Stomach (tissue), 9 donors: ENCODE measurements around the gene FOLR1. TPM values are rescaled to one million over a fixed set of nuclear protein-coding genes. Genes with fewer than 3 reads are reported as not detected.

Source experiments
- DNase-seq, 2 donors: peaks; one replicate each; pipeline versions ENCODE4 v3.0.0 to v3.0.0-alpha.2; 2013 to 2019
- H3K27ac ChIP-seq, 5 donors: fragments of 200-600 bp in 4 of 5; sonication (generic) in 4 of 5; one replicate each; pipeline ENCODE4 v1.5.1; 2013 to 2019; ENCODE audit warnings: mild to moderate bottlenecking in 1 of 5, moderate library complexity in 1 of 5
- H3K27me3 ChIP-seq, 3 donors: fragments of 200-600 bp; sonication (generic); one replicate each; pipeline ENCODE4 v1.5.1; 2017 to 2019; ENCODE audit warnings: mixed run types in 1 of 3
- H3K36me3 ChIP-seq, 4 donors: fragments of 200-600 bp; sonication (generic); 1 replicate in 3 of 4; 2 replicates in 1 of 4; pipeline ENCODE4 v1.5.1; 2016 to 2019
- H3K4me1 ChIP-seq, 4 donors: fragments of 200-600 bp; sonication (generic); one replicate each; pipeline ENCODE4 v1.5.1; 2016 to 2019
- H3K4me3 ChIP-seq, 4 donors: fragments of 200-600 bp; sonication (generic) in 3 of 4; one replicate each; pipeline ENCODE4 v1.5.1; 2016 to 2019; ENCODE audit warnings: mild to moderate bottlenecking in 1 of 4
- H3K9me3 ChIP-seq, 4 donors: fragments of 200-600 bp; sonication (generic); one replicate each; pipeline ENCODE4 v1.5.1; 2016 to 2019
- CTCF ChIP-seq, 7 experiments: fragments of 450-650 bp in 4 of 7; fragments of 200-600 bp in 3 of 7; sonication (generic) in 3 of 7; IDR thresholded peaks; one replicate each; pipeline ENCODE4 v1.5.1; 2016 to 2019; ENCODE audit warnings: antibody characterized with exemption in 7 of 7, control low read depth in 2 of 7, mild to moderate bottlenecking in 1 of 7
- EP300 ChIP-seq: sonication (generic); formaldehyde crosslinking; IDR thresholded peaks from one replicate; pipeline ENCODE4 v1.6.1; 2017; ENCODE audit warnings: antibody characterized with exemption
- POLR2A ChIP-seq, 4 donors: fragments of 450-650 bp; IDR thresholded peaks; one replicate each; pipeline ENCODE4 v1.6.1; 2016; ENCODE audit warnings: antibody characterized with exemption in 4 of 4, control low read depth in 2 of 4, mild to moderate bottlenecking in 1 of 4, moderate library complexity in 1 of 4
- POLR2AphosphoS5 ChIP-seq, 3 donors: sonication (generic); formaldehyde crosslinking; IDR thresholded peaks; one replicate each; pipeline ENCODE4 v1.6.1; 2016; ENCODE audit warnings: antibody characterized with exemption in 3 of 3
- WGBS, 5 donors: extraction: QIAGEN DNeasy Blood & Tissue Kit in 3 of 5; methylation state at CpG; one replicate each; pipeline versions ENCODE4 v1.1.5 to v1.1.7; 2013 to 2018; 5-methylcytosine and 5-hydroxymethylcytosine counted together
- intact Hi-C: fragments of 100-400 bp; cut with DNase I; formaldehyde crosslinking; loops from one replicate; pipeline ENCODE4 v1.15.1; 2023; ENCODE audit warnings: low total_unique reads
- polyA plus RNA-seq, 3 donors: library from polyadenylated mRNA; stranded (reverse); fragments of 200-250 nt; gene quantifications; one replicate each; pipeline ENCODE4 v1.2.3, GENCODE V29; 2013
- total RNA-seq, 5 donors: library from RNA; depleted of rRNA; stranded (reverse); fragments of >200 nt; gene quantifications; one replicate each; pipeline versions ENCODE4 v1.1.0 to v1.2.3, GENCODE V29; 2014 to 2016
- donor health status: healthy with polysubstance abuse.
- donor health status: Bipolar disorder and iron deficiency.
- donor health status: healthy.

Gene FOLR1
- total and polyA plus RNA-seq, 8 donors: 0.55 to 22.6 (median 6.1) TPM; not detected in 3

GRCh38 chr11:72240461-72241290 is 48.7 kb downstream of the FOLR1 start:
- intact Hi-C loops: no loop called here
- no peak for TF ChIP-seq POLR2A (IDR thresholded peaks at IDR 0.05)
- TF ChIP-seq POLR2AphosphoS5 (IDR thresholded peaks at IDR 0.05): no peak
- no peak for TF ChIP-seq CTCF (IDR thresholded peaks at IDR 0.05)
- no peak for TF ChIP-seq EP300
- Histone ChIP-seq H3K27me3 (peaks cover 21 to 67% (median 54%) of the 10 kb centered on the region in 3 donors), H3K9me3 (peaks cover 0 to 8% (median 0%) of the 10 kb centered on the region in 4 donors), H3K4me3 (peak overlapping the region; percentile 33 to 40 (median 38)), H3K36me3 (peaks cover 16 to 29% (median 24%) of the 10 kb centered on the region in 4 donors), H3K4me1 (peaks cover 34 to 75% (median 64%) of the 10 kb centered on the region in 4 donors), H3K27ac (peak overlapping the region in 2 of 5 donors; percentile 72 to 76)
- no peak for DNase-seq
- 8 to 21% (median 13%) methylated on average over 28 to 44 of the region's 44 CpGs for WGBS, 5 donors

GRCh38 chr11:72241291-72241781 is 49.4 kb downstream of the FOLR1 start:
- TF ChIP-seq POLR2AphosphoS5 (IDR thresholded peaks at IDR 0.05) (no peak), CTCF (IDR thresholded peaks at IDR 0.05) (no peak), POLR2A (IDR thresholded peaks at IDR 0.05) (no peak), EP300 (no peak)
- H3K27ac ChIP-seq: no peak overlapping the region
- DNase-seq: no peak
- H3K4me3 ChIP-seq: no peak overlapping the region
- peaks cover 0 to 8% (median 0%) of the 10 kb centered on the region in 4 donors for H3K9me3 ChIP-seq
- intact Hi-C loops: no loop called here
- H3K4me1 ChIP-seq: peaks cover 34 to 68% (median 61%) of the 10 kb centered on the region in 4 donors
- WGBS, 5 donors: 17 to 43% (median 26%) methylated on average over 16 to 20 of the region's 20 CpGs
- H3K27me3 ChIP-seq: peaks cover 21 to 74% (median 61%) of the 10 kb centered on the region in 3 donors
- H3K36me3 ChIP-seq: peaks cover 13 to 23% (median 17%) of the 10 kb centered on the region in 4 donors

GRCh38 chr11:72242141-72242540 is 50.2 kb downstream of the FOLR1 start:
- Histone ChIP-seq H3K27me3 (peaks cover 21 to 82% (median 62%) of the 10 kb centered on the region in 3 donors), H3K4me3 (no peak overlapping the region), H3K27ac (no peak overlapping the region), H3K4me1 (peaks cover 34 to 60% (median 54%) of the 10 kb centered on the region in 4 donors), H3K9me3 (peaks cover 0 to 8% (median 0%) of the 10 kb centered on the region in 4 donors), H3K36me3 (peaks cover 5 to 15% (median 9%) of the 10 kb centered on the region in 4 donors)
- WGBS, 5 donors: 93 to 98% (median 94%) methylated on average over 2 of the region's 2 CpGs
- TF ChIP-seq CTCF (IDR thresholded peaks at IDR 0.05): no peak
- no peak for TF ChIP-seq POLR2AphosphoS5 (IDR thresholded peaks at IDR 0.05)
- TF ChIP-seq EP300: no peak
- no peak for TF ChIP-seq POLR2A (IDR thresholded peaks at IDR 0.05)
- intact Hi-C loops: no loop called here
- DNase-seq: no peak

GRCh38 chr11:72243173-72244059 is 51.5 kb downstream of the FOLR1 start:
- 19 to 42% (median 24%) methylated on average over 29 to 58 of the region's 58 CpGs for WGBS, 5 donors
- H3K27me3 ChIP-seq: peaks cover 21 to 94% (median 62%) of the 10 kb centered on the region in 3 donors
- peaks cover 0 to 8% (median 0%) of the 10 kb centered on the region in 4 donors for H3K9me3 ChIP-seq
- intact Hi-C loops: no loop called here
- H3K4me1 ChIP-seq: peaks cover 34 to 48% (median 41%) of the 10 kb centered on the region in 4 donors
- peak overlapping the region in 3 of 4 donors; percentile 19 to 38 (median 25) for H3K4me3 ChIP-seq
- no peak for TF ChIP-seq POLR2AphosphoS5 (IDR thresholded peaks at IDR 0.05)
- TF ChIP-seq POLR2A (IDR thresholded peaks at IDR 0.05): no peak
- TF ChIP-seq EP300: no peak
- peaks cover 0 to 3% (median 0%) of the 10 kb centered on the region in 4 donors for H3K36me3 ChIP-seq
- DNase-seq: no peak
- no peak overlapping the region for H3K27ac ChIP-seq
